NOMO-1 (cell line): Measurements from ENCODE around the gene HSPA6.
"Not testable (repeated sequence)": the region's sequence is repeated elsewhere in the genome, so short reads cannot be mapped to it uniquely, and the experiment has no call there.

Experiments used
- DNase-seq, 2 experiments: peaks; one replicate each; lab custom pipeline; 2025; ENCODE audit not compliant: unreplicated experiment in 2 of 2; lab: John Stamatoyannopoulos, UW

HSPA6 gene

GRCh38 chr1:161502641-161503393, 21.5 kb upstream of the HSPA6 start:
- no peak for DNase-seq

- DNase-seq: no peak
Observed at GRCh38 chr1:161503394-161503748, 21.0 kb upstream of the HSPA6 start.

GRCh38 chr1:161505686-161506085, 18.7 kb upstream of the HSPA6 start:
- DNase-seq: peak in 1 of 2 experiments; percentile 31

- DNase-seq: peak; percentile 75 to 77
Observed at GRCh38 chr1:161506336-161507223, 17.8 kb upstream of the HSPA6 start.

- no peak for DNase-seq
Observed at GRCh38 chr1:161510477-161510876, 13.9 kb upstream of the HSPA6 start.

GRCh38 chr1:161511018-161511755, 13.2 kb upstream of the HSPA6 start:
- no peak for DNase-seq

GRCh38 chr1:161511756-161512060, 12.6 kb upstream of the HSPA6 start:
- no peak for DNase-seq

- DNase-seq: not testable (repeated sequence)
Observed at GRCh38 chr1:161512636-161513447, 11.5 kb upstream of the HSPA6 start.

GRCh38 chr1:161513448-161513780, 10.9 kb upstream of the HSPA6 start:
- DNase-seq: not testable (repeated sequence)

- DNase-seq: not testable (repeated sequence)
Observed at GRCh38 chr1:161513953-161514352, 10.4 kb upstream of the HSPA6 start.

GRCh38 chr1:161523041-161523816, 1.1 kb upstream of the HSPA6 start:
- DNase-seq: not testable (repeated sequence)

GRCh38 chr1:161524742-161525291, 477 bp downstream of the HSPA6 start:
- DNase-seq: not testable (repeated sequence)

- not testable (repeated sequence) for DNase-seq
Observed at GRCh38 chr1:161525321-161525720, 981 bp downstream of the HSPA6 start.

- not testable (repeated sequence) for DNase-seq
Observed at GRCh38 chr1:161525918-161526317, 1.6 kb downstream of the HSPA6 start.

- DNase-seq: peak in 1 of 2 experiments; percentile 11
Observed at GRCh38 chr1:161528550-161528949, 4.2 kb downstream of the HSPA6 start.

- peak in 1 of 2 experiments; percentile 43 for DNase-seq
Observed at GRCh38 chr1:161529463-161530104, 5.2 kb downstream of the HSPA6 start.

- DNase-seq: peak; percentile 28 to 49
Observed at GRCh38 chr1:161530158-161530557, 5.8 kb downstream of the HSPA6 start.

GRCh38 chr1:161530671-161531641, 6.6 kb downstream of the HSPA6 start:
- peak; percentile 88 to 97 for DNase-seq
